Cardiac fibroblast (primary cell): ENCODE results near the gene PLA2G3.
A peak's percentile ranks its signal among the peaks of the same experiment; 100 is the strongest.
"Not testable (repeated sequence)": the region's sequence is repeated elsewhere in the genome, so short reads cannot be mapped to it uniquely, and the experiment has no call there.

Experiments
- DNase-seq, 2 donors: peaks; one replicate each; pipeline versions ENCODE4 v3.0.0 to v3.0.0-alpha.2; 2010; ENCODE audit warnings: low read depth in 2 of 2
- H3K4me3 ChIP-seq, 2 donors: replicated peaks in 1 of 2; 1 replicate in 1 of 2; 2 replicates in 1 of 2; pipeline ENCODE4 v1.5.1; 2011; ENCODE audit warnings: low read depth in 2 of 2, low read length in 2 of 2, mild to moderate bottlenecking in 2 of 2, moderate library complexity in 1 of 2
- CTCF ChIP-seq: IDR thresholded peaks from one replicate; pipeline ENCODE4 v1.5.1; 2011; ENCODE audit warnings: low read depth, mild to moderate bottlenecking, low read length, inconsistent platforms

Gene PLA2G3

GRCh38 chr22:31177420-31178162, 37.3 kb upstream of the PLA2G3 start:
- no peak for TF ChIP-seq CTCF
- no peak overlapping the region for H3K4me3 ChIP-seq
- peak; percentile 78 to 87 for DNase-seq

- no peak overlapping the region for H3K4me3 ChIP-seq
- no peak for TF ChIP-seq CTCF
- no peak for DNase-seq
Observed at GRCh38 chr22:31176923-31177322, 36.6 kb upstream of the PLA2G3 start.

DNA sequence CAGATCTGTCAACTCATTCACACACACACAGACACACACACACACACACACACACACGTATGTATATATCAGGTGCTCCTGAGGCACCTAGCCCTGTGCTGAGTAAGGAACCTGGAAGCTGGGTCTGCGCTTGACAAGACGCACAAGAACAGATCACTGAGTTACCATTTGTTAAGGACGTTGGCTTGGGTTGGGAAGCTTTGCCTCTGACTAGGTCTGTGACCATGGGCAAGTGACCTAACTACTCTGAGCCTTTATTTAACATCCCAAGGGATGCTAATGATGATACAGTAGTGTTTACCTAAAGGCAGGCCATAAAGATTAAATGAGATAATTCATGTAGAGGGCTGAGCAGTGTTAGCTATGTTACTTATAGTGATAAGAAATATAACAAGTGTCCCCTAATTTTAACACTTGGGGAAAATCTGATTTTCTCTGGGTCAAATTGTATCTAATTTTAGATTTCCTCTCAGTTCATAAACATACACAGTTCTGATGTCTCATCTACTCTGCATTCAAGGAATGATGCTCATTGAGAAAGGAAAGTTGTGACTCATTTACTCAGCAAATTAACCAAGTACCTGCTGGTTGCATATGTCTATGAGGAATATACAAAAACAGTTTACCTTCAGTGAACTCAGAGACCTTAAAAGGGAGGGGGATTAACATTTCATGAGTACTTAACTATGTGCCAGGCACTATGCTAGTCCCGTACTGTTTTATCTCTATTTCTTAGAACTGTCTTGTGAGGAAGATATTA, 33.3 kb upstream of the PLA2G3 start:
- H3K4me3 ChIP-seq, result no peak overlapping the region
- TF ChIP-seq CTCF, result no peak
- DNase-seq, result peak; percentile 65 to 93

GRCh38 chr22:31171734-31172133, 31.4 kb upstream of the PLA2G3 start:
- H3K4me3 ChIP-seq, DNase-seq: not testable (repeated sequence)

GRCh38 chr22:31170971-31171370, 30.7 kb upstream of the PLA2G3 start:
- TF ChIP-seq CTCF, result no peak

GRCh38 chr22:31162015-31162765, 21.9 kb upstream of the PLA2G3 start:
- DNase-seq, result peak; percentile 23 to 26
- H3K4me3 ChIP-seq, result no peak overlapping the region
- no peak for TF ChIP-seq CTCF

More at GRCh38 chr22:31170971-31171370, 30.7 kb upstream of the PLA2G3 start:
- no peak overlapping the region for H3K4me3 ChIP-seq
- no peak for DNase-seq

DNA sequence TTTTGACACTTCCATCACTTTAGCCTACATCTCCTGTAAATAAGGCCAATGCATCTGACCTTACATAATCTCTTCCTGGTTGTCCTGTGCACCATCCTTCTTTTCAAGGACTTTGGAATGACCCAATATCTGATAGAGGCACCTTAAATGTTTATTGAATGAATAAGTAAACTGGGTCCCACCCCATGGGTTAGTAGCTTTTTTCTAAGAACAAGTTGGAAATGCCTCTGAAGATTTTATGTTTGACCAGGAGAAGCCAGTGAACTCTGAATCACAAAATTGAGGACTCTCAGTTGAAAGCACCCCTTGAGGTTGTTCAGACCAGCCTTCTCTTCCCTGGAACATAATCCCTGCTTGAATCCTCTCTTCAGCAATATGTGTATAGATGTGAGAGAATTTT, 21.1 kb upstream of the PLA2G3 start:
- no peak for TF ChIP-seq CTCF
- H3K4me3 ChIP-seq, result peak overlapping the region in 1 of 2 donors; percentile 90

More for the DNA sequence above, 21.1 kb upstream of the PLA2G3 start:
- DNase-seq, result no peak
